Activated naive CD8-positive, alpha-beta T cell treated with anti-CD3 and anti-CD28 coated beads for 36 hours (primary cell): ENCODE measurements around the gene SORBS1. TPM values are rescaled to one million over a fixed set of nuclear protein-coding genes. Genes with fewer than 3 reads are reported as not detected.

ENCODE experiments used
- DNase-seq: peaks from one replicate; pipeline ENCODE4 v3.0.0; 2021
- H3K27ac Mint-ChIP-seq: one replicate; pipeline ENCODE4 v1.8.0; 2022; ENCODE audit warnings: mild to moderate bottlenecking, moderate library complexity, mixed read lengths
- H3K27me3 Mint-ChIP-seq: one replicate; pipeline ENCODE4 v1.8.0; 2022; ENCODE audit warnings: mild to moderate bottlenecking, mixed read lengths
- H3K36me3 Mint-ChIP-seq: one replicate; pipeline ENCODE4 v1.8.0; 2021; ENCODE audit warnings: mild to moderate bottlenecking, mixed read lengths
- H3K4me1 Mint-ChIP-seq: one replicate; pipeline ENCODE4 v1.8.0; 2021; ENCODE audit warnings: mixed read lengths
- H3K4me3 Mint-ChIP-seq: one replicate; pipeline ENCODE4 v1.8.0; 2022; ENCODE audit warnings: mild to moderate bottlenecking, moderate library complexity, mixed read lengths
- H3K9me3 Mint-ChIP-seq: one replicate; pipeline ENCODE4 v1.8.0; 2022; ENCODE audit warnings: mixed read lengths
- total RNA-seq, 2 experiments: library from RNA; stranded (reverse); gene quantifications; one replicate each; pipeline ENCODE4 v1.2.3, GENCODE V29; 2021

The SORBS1 gene
- total RNA-seq, 2 experiments from 2014 or later, result 0.54 to 0.64 TPM

- Mint-ChIP-seq H3K9me3 (no peaks in the 10 kb centered on the region), H3K4me1 (no peaks in the 10 kb centered on the region), H3K4me3 (no peak overlapping the region), H3K27ac (no peak overlapping the region), H3K36me3 (no peaks in the 10 kb centered on the region), H3K27me3 (no peaks in the 10 kb centered on the region)
- DNase-seq, result no peak
Measured at GRCh38 chr10:95341716-95342130, 219.4 kb downstream of the SORBS1 start.

- Mint-ChIP-seq H3K27ac (no peak overlapping the region), H3K36me3 (no peaks in the 10 kb centered on the region), H3K27me3 (no peaks in the 10 kb centered on the region), H3K4me1 (no peaks in the 10 kb centered on the region), H3K4me3 (no peak overlapping the region), H3K9me3 (no peaks in the 10 kb centered on the region)
- DNase-seq, result no peak
Measured at GRCh38 chr10:95339863-95340262, 221.3 kb downstream of the SORBS1 start.

DNA sequence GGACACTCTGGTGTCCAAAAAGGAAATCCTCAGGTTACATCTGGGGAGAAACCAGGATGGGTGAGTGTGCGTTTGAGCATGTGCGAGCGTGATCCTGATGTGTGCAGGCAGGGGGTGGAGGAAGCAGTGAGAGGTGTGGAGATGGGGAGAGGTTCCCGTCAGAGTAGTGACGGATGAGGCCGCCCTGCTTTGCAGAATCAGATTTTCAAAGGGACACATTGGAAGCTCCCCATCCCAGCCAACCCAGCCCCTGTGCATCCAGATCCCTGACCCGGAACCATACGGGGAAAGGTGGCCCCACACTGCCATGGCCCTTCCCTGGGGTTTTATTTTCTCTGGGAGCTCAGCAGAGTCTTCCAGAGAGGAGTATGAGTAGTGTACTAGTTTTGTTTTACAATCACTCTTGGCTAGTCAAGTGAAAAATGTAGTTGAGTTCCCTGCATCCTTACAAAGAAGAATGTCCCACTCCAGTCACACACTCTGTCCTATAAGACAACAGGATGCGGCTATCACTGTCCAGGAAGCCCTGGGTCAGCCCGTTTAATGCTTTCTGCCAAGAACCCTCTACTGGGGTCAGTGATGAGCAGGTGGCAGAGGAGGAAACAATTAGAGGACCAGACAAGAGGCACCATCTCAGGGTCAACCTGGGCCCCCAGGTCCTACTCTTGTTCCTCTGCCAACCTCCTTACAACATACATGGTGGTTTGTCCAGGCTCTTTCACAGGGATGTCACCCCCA is 223.6 kb downstream of the SORBS1 start:
- no peak overlapping the region for H3K27ac Mint-ChIP-seq
- no peaks in the 10 kb centered on the region for H3K27me3 Mint-ChIP-seq
- no peaks in the 10 kb centered on the region for H3K36me3 Mint-ChIP-seq
- no peaks in the 10 kb centered on the region for H3K9me3 Mint-ChIP-seq
- DNase-seq, result no peak
- no peak overlapping the region for H3K4me3 Mint-ChIP-seq
- H3K4me1 Mint-ChIP-seq, result no peaks in the 10 kb centered on the region

DNA sequence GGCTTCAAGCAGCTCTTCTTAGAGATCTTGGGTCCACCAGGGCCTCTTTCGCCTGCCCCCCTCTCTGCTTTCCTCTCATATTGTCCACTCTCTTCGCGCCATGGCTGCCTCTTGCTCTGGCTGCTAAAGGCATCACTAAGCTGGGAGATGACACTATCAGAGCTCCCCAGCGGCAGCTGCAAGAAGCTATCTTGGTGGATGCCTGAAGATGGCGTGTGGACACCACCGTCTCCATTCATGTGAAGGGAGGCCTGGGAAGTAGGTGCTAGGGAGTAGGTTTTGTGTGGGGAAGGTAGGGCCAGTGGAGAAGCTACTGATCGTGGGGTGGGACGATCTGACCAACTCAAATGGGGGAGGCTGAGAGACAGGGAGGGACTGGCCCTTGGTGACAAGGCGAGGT is 224.5 kb downstream of the SORBS1 start:
- Mint-ChIP-seq H3K9me3 (no peaks in the 10 kb centered on the region), H3K36me3 (no peaks in the 10 kb centered on the region), H3K4me3 (no peak overlapping the region), H3K27ac (no peak overlapping the region), H3K4me1 (no peaks in the 10 kb centered on the region), H3K27me3 (no peaks in the 10 kb centered on the region)
- DNase-seq, result no peak

DNA sequence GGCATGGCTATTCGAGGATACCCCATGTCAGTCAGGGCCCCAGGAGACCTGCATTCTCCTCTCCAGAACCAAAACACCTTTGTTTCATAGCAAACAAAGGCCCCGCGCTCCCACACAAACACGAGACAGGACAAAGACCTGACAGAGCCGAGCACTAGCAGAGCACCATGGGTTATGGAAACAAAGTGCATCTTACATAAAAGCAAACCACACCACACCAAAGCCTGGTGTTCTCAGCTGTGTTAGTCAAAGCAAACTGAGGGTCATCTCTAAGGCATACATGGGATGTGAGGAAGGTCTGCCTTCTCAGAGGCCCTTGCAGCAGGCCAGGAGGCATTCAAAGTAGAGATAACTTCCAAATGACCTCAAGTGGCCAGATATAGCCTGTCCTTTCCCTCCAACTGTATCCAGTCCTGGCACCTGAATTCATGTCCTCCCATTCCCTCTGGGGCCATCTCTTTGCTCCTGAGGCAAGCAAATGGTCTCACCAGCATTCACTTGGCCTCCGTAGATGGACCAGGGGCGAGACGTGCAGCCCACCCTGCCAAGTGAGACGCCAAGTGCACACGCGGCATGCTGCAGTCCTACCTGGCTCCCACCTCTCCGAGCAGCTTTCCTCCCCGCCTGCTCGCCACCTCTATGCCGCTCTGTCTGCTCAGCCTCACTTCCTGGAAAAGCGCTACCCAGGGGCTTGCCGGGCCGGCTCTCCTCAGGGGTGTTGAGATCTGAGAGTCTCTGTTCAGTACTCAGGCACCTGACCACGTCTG is 225.1 kb downstream of the SORBS1 start:
- Mint-ChIP-seq H3K27me3 (no peaks in the 10 kb centered on the region), H3K9me3 (no peaks in the 10 kb centered on the region), H3K27ac (no peak overlapping the region), H3K4me1 (no peaks in the 10 kb centered on the region), H3K4me3 (no peak overlapping the region), H3K36me3 (no peaks in the 10 kb centered on the region)
- no peak for DNase-seq

GRCh38 chr10:95334805-95335144 is 226.4 kb downstream of the SORBS1 start:
- no peak for DNase-seq
- H3K4me3 Mint-ChIP-seq, result no peak overlapping the region
- no peaks in the 10 kb centered on the region for H3K4me1 Mint-ChIP-seq

GRCh38 chr10:95333997-95334804 is 227.0 kb downstream of the SORBS1 start:
- DNase-seq, result no peak
- Mint-ChIP-seq H3K4me3 (no peak overlapping the region), H3K9me3 (no peaks in the 10 kb centered on the region), H3K27me3 (no peaks in the 10 kb centered on the region), H3K36me3 (no peaks in the 10 kb centered on the region), H3K4me1 (no peaks in the 10 kb centered on the region), H3K27ac (no peak overlapping the region)

More at GRCh38 chr10:95334805-95335144, 226.4 kb downstream of the SORBS1 start:
- Mint-ChIP-seq H3K27me3 (no peaks in the 10 kb centered on the region), H3K36me3 (no peaks in the 10 kb centered on the region), H3K9me3 (no peaks in the 10 kb centered on the region), H3K27ac (no peak overlapping the region)

DNA sequence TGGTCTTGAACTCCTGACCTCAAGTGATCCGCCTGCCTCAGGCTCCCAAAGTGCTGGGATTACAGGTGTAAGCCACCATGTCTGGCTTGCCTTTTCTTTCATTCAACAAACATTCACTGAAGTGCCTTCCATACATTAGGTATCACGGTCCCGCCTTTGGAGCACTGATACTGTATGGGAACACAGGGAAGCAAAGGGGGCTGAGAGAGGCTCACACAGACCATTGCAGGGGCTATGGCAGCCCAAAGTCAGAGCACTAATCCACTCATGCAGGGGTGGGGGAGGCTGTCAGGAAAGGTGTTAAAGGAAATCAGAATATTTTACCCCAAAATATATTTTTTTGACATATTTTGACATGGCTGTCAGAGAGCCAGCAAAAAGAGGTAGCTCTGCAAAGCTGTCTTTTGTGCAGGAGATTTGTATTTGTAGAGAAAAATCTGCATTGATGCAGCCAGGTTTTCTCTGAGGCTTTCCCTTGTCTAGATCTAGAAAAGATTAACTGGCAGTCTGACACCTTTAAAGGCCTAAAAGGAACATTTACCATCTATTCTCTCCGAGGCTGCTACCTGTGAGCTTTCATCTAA is 228.4 kb downstream of the SORBS1 start:
- Mint-ChIP-seq H3K4me3 (no peak overlapping the region), H3K27me3 (no peaks in the 10 kb centered on the region), H3K4me1 (no peaks in the 10 kb centered on the region), H3K9me3 (no peaks in the 10 kb centered on the region), H3K27ac (no peak overlapping the region), H3K36me3 (no peaks in the 10 kb centered on the region)
- DNase-seq, result no peak

- Mint-ChIP-seq H3K27ac (no peak overlapping the region), H3K4me1 (no peaks in the 10 kb centered on the region), H3K27me3 (no peaks in the 10 kb centered on the region), H3K9me3 (no peaks in the 10 kb centered on the region), H3K36me3 (no peaks in the 10 kb centered on the region), H3K4me3 (no peak overlapping the region)
- no peak for DNase-seq
Measured at GRCh38 chr10:95331596-95332130, 229.5 kb downstream of the SORBS1 start.

DNA sequence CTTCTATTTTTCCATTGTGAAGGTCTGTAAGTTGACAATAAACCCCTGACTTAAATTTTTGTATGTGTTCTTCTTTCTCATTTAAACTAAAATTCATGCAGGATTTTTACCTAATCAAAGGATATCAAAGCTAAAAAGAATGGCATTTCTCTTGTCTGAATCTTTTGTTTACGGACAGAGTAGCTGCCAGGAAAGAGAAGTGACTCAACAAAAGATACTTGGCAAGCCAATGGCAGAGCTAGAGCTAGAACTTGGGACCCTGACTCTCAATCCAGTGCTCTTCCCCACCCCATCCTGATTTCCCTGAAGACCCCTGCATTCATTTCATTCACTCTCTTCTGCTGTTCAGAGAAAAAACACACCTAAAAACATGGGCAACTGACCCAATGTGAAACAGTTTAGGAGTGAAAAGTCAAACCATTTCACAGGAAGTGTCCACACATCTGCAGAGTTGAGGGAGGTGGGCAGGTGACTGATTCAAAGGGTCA is 230.2 kb downstream of the SORBS1 start:
- Mint-ChIP-seq H3K9me3 (no peaks in the 10 kb centered on the region), H3K27me3 (no peaks in the 10 kb centered on the region), H3K27ac (no peak overlapping the region)

DNA sequence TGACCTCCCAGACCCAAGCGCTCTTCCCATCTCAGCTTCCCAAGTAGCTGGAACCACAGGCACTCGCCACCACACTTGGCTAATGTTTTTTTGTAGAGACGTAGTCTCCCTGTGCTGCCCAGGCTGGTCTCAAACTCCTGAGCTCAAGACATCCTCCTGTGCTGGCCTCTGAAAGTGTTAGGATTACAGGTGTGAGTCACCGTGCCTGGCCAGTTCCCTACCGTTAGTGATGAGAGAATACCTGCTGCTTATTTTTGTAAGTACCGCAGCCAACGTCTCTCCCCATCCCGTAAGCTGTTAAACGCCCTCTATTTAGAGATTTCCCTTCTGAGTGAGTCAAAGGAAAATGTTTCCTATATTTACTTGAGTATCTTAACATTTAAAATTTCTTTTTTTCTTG is 231.9 kb downstream of the SORBS1 start:
- Mint-ChIP-seq H3K36me3 (no peaks in the 10 kb centered on the region), H3K27me3 (no peaks in the 10 kb centered on the region), H3K27ac (no peak overlapping the region), H3K9me3 (no peaks in the 10 kb centered on the region), H3K4me3 (no peak overlapping the region), H3K4me1 (no peaks in the 10 kb centered on the region)
- DNase-seq, result no peak

More for the DNA sequence above, 230.2 kb downstream of the SORBS1 start:
- no peak overlapping the region for H3K4me3 Mint-ChIP-seq
- no peak for DNase-seq
- no peaks in the 10 kb centered on the region for H3K36me3 Mint-ChIP-seq
- H3K4me1 Mint-ChIP-seq, result no peaks in the 10 kb centered on the region

DNA sequence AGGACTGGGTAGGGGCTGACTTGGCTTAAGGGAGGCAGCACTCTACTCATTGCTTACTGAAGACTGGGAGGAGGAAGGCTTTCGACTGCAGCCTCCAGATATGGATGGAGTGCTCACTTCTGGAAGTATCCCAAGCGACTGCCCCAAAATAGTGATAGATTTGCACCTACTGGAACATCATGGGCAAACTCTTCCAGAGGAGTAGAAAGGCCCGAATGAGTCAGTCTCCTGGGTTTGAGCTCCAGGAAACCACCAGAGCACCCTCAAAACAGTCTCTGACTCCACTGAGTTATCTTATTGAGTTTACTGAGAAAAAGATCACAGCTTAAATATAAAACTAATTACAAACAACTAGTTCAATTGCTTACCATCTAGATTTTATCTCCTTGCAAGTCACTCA is 233.2 kb downstream of the SORBS1 start:
- Mint-ChIP-seq H3K27me3 (no peaks in the 10 kb centered on the region), H3K4me3 (no peak overlapping the region), H3K9me3 (no peaks in the 10 kb centered on the region), H3K36me3 (no peaks in the 10 kb centered on the region), H3K27ac (no peak overlapping the region), H3K4me1 (no peaks in the 10 kb centered on the region)
- no peak for DNase-seq

DNA sequence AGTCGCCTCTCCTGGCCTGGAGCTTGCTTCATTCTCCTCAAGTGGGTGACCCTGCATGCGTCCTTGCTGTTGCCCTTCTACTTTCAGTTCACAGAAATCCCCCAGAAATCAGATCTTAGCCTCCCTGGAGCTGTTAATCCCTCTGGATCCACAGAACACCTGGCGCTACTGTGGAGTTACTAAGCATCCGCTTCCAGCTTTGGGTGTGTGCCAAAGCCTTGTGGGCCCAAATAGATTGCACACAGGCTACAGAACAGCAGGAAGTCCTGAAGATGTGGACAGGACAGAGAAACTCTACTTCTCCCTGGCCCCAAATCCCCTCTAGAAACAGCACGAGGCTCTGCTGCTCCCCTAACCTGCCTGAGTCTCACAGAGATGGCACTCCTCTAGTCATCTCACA is 233.8 kb downstream of the SORBS1 start:
- no peaks in the 10 kb centered on the region for H3K36me3 Mint-ChIP-seq
- no peaks in the 10 kb centered on the region for H3K9me3 Mint-ChIP-seq
- no peak overlapping the region for H3K27ac Mint-ChIP-seq
- no peak overlapping the region for H3K4me3 Mint-ChIP-seq
- no peaks in the 10 kb centered on the region for H3K4me1 Mint-ChIP-seq
- no peaks in the 10 kb centered on the region for H3K27me3 Mint-ChIP-seq
- DNase-seq, result no peak

DNA sequence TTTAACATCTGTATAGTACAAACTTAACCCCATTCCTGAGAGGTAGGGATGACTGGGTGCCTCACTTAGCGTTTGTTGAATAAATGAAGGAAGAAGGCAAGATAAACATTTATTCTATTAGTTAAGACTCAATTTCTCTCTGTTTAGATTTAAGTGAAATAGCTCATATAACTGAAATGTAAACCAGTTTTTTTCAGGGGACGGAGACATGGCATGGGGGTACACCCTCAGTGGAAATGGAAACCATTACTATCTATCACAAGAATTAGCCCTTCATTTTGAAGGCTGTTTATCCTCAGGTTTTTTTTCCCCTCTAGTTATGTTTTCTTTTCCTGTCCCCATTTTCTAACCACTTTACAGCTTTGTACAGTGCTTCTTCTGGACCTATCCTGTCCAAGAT is 234.8 kb downstream of the SORBS1 start:
- DNase-seq, result no peak
- no peaks in the 10 kb centered on the region for H3K27me3 Mint-ChIP-seq
- H3K4me1 Mint-ChIP-seq, result no peaks in the 10 kb centered on the region
- H3K36me3 Mint-ChIP-seq, result no peaks in the 10 kb centered on the region
- H3K27ac Mint-ChIP-seq, result no peak overlapping the region
- H3K9me3 Mint-ChIP-seq, result no peaks in the 10 kb centered on the region
- no peak overlapping the region for H3K4me3 Mint-ChIP-seq

- no peaks in the 10 kb centered on the region for H3K4me1 Mint-ChIP-seq
- H3K27ac Mint-ChIP-seq, result no peak overlapping the region
- H3K4me3 Mint-ChIP-seq, result no peak overlapping the region
- no peak for DNase-seq
- H3K36me3 Mint-ChIP-seq, result no peaks in the 10 kb centered on the region
- no peaks in the 10 kb centered on the region for H3K9me3 Mint-ChIP-seq
- no peaks in the 10 kb centered on the region for H3K27me3 Mint-ChIP-seq
Measured at GRCh38 chr10:95325863-95326262, 235.3 kb downstream of the SORBS1 start.
